HG02798 (cell line): ENCODE results near the gene CDKN2A.

Source experiments
- ATAC-seq: cut with Tn5 transposase; IDR thresholded peaks from one replicate; pipeline ENCODE4 v1.9.1; 2021; ENCODE audit warnings: mild to moderate bottlenecking; ENCODE audit not compliant: unreplicated experiment, poor library complexity

CDKN2A gene

GRCh38 chr9:22008717-22009505 is 14.7 kb upstream of the CDKN2A start, which contains the start of gene CDKN2B:
CDKN2B (minus strand) TSS chr9:22009305; CDS start chr9:22008953, 352 bp downstream.
- peak; percentile 96 for ATAC-seq

DNA sequence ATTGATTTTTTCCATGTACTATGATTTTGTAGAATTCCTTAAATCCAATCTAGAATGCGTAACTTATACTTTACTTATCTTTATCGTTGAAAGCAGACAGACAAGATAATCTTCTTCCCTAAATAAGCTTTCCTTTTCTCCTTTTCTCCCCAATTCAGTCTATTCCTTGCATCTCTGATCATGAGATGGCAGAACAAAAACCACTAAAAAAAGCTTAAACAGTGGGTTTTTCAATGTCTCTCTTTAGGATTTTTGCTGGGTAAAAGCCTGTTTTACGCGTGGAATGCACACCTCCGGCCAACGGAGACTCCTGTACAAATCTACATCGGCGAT is 14.2 kb upstream of the CDKN2A start:
- no peak for ATAC-seq

- no peak for ATAC-seq
These were observed 11.8 kb upstream of the CDKN2A start for GRCh38 chr9:22005702-22006606.

DNA sequence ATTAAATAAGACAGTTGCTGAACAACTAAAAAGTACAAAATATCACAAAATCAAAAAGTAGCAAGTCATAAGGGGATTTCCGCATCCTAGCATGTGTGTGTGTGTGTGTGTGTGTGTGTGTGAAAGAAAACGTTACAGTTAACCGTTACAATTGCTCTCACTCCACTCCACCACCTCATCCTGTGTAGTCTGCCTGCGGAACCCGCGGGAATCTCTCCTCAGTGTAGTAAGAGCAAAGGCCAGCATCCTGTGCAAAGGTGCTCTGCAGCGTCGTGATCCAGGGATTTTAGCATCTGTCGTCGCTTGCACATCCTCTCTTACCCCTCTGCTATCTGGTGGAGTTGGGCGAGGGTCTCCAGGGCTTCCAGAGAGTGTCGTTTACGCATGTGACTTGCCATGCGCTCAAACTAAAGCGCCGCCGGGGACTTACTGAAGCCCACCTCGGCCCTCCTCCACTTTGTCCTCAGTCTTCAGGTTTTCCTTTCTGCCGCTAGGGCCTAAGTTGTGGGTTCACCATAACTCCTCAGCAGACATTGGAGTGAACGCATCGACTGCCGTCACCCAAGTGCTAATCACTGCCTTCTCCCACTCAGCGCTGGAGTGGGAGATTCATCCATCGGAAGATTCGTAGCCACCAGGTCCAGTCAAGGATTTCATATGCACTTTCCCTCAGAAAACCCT is 11.0 kb upstream of the CDKN2A start:
- ATAC-seq, result no peak

- ATAC-seq, result no peak
These were observed 7.8 kb upstream of the CDKN2A start for GRCh38 chr9:22002038-22002437.

- ATAC-seq, result no peak
These were observed 3.8 kb upstream of the CDKN2A start for GRCh38 chr9:21998026-21998425.

- ATAC-seq, result no peak
These were observed 3.3 kb upstream of the CDKN2A start for GRCh38 chr9:21997480-21997879.

DNA sequence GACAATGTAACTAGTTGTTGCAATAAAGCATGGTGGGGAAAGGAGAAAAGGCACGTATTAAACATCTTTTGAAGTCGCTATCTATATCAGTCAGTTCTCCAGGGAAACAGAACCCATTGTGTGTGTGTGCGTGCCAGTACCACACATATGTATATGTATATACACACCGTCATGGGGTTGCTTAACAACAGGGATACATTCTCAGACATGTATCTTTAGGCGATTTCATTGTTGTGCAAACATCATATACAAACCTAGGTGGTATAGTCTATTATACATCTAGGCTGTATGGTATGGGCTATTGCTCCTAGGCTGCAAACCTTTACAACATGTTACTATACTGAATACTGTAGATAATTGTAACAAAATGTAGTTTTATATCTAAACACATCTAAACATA is 2.7 kb upstream of the CDKN2A start:
- ATAC-seq, result no peak

DNA sequence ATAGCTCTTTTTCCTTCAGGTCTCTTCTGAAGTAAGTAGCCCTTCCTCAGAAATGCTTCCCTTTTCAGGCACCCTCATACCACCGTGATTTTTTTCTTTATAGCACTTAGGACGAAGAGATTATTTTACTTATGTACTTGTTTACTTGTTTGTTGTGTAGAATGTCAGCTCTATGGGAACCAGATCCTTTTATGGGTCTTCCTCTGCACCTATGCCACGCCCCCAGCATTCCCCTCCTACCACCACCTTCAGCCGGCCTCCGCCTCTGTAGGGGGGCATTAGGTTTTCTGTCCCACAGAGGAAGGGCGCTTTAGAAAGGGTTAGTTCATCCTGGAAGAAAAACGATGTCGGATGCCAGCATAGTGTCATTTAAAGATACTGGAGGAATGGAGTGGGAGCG is 2.2 kb upstream of the CDKN2A start:
- ATAC-seq, result no peak

DNA sequence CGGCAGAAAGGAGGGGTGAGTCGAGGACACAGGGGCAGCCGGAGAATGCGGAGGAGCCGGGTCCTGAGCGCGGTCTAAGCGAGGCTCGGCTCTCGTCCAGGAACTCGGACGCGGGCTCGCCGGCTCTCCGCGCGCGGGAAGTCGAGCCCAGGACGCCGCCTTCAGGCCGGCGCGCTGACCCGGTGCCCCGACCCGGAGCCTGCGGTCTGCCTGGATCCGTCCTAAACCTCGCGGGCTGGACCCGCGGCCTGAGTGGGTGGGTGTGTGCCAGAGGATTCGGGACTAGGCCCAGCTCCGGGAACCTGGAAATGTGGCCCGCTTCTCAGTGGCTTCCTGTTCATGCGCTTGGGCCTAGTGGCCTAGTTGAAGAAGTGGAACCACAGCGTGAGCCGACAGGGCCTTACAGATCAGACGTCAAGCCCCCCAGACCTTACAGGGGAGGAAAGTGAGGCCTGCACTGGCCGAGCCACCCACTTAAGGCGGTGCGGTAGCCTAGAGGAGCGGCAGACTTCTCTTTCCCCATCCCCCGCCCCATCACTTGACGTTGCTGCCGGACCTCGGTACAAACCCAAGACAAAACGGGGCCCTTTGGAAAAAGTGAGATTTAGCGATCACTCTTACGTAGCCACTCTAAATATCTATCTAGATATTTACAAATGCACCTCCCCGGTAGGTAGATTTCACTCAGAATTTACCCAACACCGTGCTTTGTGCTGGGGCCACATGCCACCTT is 1.6 kb upstream of the CDKN2A start:
- peak; percentile 26 for ATAC-seq

- ATAC-seq, result peak; percentile 82
These were observed 944 bp upstream of the CDKN2A start for GRCh38 chr9:21995006-21995665.

GRCh38 chr9:21994556-21995005 is 389 bp upstream of the CDKN2A start, which contains the start of gene CDKN2B-AS1:
CDKN2B-AS1 (plus strand) TSS chr9:21994791.
- ATAC-seq, result peak; percentile 49

GRCh38 chr9:21993007-21993406 is 1.2 kb downstream of the CDKN2A start:
- no peak for ATAC-seq

DNA sequence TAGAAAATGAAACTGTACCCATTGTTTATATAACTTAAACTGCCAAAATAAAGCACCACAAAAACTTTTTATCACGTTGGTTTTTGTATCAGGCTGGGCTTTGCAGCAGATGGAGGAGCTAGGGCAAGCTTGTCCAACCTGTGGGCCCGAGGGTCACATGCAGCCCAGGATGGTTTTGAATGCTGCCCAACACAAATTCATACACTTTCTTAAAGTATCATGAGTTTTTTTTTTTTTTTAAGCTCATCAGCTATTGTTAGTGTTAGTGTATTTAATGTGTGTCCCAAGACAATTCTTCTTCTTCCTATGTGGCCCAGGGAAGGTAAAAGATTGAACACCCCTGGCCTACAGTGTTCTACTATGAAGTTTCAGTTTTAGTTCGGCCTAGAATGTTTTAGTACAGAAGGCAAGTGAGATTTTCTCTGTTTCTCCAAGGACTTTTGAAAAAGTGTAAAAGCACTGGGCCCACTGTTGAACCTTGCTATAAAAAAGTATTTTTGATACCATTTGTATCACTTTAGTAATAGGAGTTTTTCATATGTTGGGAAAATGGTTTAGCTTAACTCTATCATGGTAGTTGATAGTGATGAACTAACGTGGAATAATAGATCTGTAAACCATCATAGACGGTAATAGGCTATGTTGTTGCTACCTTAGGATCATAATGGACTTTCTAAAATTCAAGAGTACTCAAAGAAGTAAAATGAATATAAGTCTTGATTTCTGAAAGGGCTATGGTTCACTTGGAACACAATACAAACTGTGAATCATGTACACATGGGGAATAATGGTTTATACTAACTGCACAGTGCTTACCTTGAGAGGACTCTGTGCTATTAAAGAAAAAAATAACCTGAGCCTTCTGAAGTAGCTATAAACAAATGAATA is 2.9 kb downstream of the CDKN2A start:
- ATAC-seq, result no peak

- ATAC-seq, result no peak
These were observed 4.6 kb downstream of the CDKN2A start for GRCh38 chr9:21989440-21990189.

GRCh38 chr9:21988056-21988990 is 5.9 kb downstream of the CDKN2A start:
- no peak for ATAC-seq
